ENCODE measurements around the gene ATRNL1. TPM values are rescaled to one million over a fixed set of nuclear protein-coding genes. Genes with fewer than 3 reads are reported as not detected.

Gene ATRNL1
- total RNA-seq, 1 experiment from 2014 or later, result 1.3 TPM

DNA sequence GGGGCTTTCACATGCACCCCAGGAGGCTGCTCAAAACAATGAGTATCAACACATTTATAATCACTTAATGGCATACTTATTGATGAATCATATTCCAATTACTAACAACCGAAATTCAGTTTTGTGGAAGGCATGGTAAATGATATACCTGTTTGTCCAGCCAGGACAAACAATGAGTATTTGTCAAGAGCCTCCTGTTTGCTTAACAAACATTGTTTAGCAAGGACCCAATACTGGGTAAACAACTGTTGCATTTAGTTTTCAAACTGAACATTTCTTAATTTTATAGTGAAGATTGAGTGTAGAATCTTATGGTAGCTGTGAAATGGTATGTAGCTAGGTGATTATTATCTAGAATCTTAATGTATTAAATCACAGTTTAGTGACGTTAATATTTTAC is 473.7 kb downstream of the ATRNL1 start:
- Histone ChIP-seq H3K27ac (ENCODE audit: low read depth, low read length) (no peak overlapping the region), H3K36me3 (ENCODE audit: control insufficient read depth in 1 of 2, insufficient read depth in 2 of 2, low read length in 2 of 2) (no peaks in the 10 kb centered on the region), H3K4me3 (replicated peaks in 1 of 2; ENCODE audit: low read depth in 1 of 2, low read length in 2 of 2) (no peak overlapping the region), H3K4me2 (ENCODE audit: low read length) (no peak overlapping the region), H2AFZ (ENCODE audit: low read depth, low read length, poor library complexity, severe bottlenecking) (no peak overlapping the region), H3K9ac (ENCODE audit: low read length) (no peak overlapping the region), H3K79me2 (ENCODE audit: insufficient read depth, low read length) (no peaks in the 10 kb centered on the region), H3K27me3 (ENCODE audit: insufficient read depth, low read length) (peaks cover 6% of the 10 kb centered on the region; the same call in 1 of the 2 replicates), H3K9me2 (ENCODE audit: insufficient read depth) (no peaks in the 10 kb centered on the region), H3K9me3 (ENCODE audit: control insufficient read depth in 1 of 2, insufficient read depth in 1 of 2, low read depth in 1 of 2, low read length in 2 of 2) (no peaks in the 10 kb centered on the region), H3K4me1 (ENCODE audit: control insufficient read depth in 1 of 2, insufficient read depth in 2 of 2, low read length in 2 of 2) (no peaks in the 10 kb centered on the region), H4K20me1 (ENCODE audit: insufficient read depth) (no peaks in the 10 kb centered on the region)
- no TSS peak for BruUV-seq (replicated peaks)
- no peak for ATAC-seq
- TF ChIP-seq YY1 (IDR thresholded peaks at IDR 0.05; ENCODE audit: extremely low read depth, insufficient replicate concordance, low read depth, low read length) (no peak), POLR2AphosphoS5 (IDR thresholded peaks at IDR 0.05; ENCODE audit: low read depth, low read length) (no peak), EZH2phosphoT487 (IDR thresholded peaks at IDR 0.05; ENCODE audit: borderline replicate concordance) (no peak), EZH2 (IDR thresholded peaks at IDR 0.05) (no peak), ELF1 (IDR thresholded peaks at IDR 0.05; ENCODE audit: borderline replicate concordance, low read depth) (no peak), CEBPB (IDR thresholded peaks at IDR 0.05; ENCODE audit: low read depth) (no peak), EGR1 (IDR thresholded peaks at IDR 0.05; ENCODE audit: low read depth) (no peak), TCF7L2 (IDR thresholded peaks at IDR 0.05; ENCODE audit: borderline replicate concordance, extremely low read depth, insufficient read depth, insufficient read length) (no peak), FOSL1 (IDR thresholded peaks at IDR 0.05; ENCODE audit: low read depth) (no peak), SP1 (IDR thresholded peaks at IDR 0.05; ENCODE audit: low read depth) (no peak), ZNF274 (IDR thresholded peaks at IDR 0.05; ENCODE audit: low read depth, low read length) (no peak), ZFX (IDR thresholded peaks at IDR 0.05) (no peak)
- TF ChIP-seq, protein P1, sequence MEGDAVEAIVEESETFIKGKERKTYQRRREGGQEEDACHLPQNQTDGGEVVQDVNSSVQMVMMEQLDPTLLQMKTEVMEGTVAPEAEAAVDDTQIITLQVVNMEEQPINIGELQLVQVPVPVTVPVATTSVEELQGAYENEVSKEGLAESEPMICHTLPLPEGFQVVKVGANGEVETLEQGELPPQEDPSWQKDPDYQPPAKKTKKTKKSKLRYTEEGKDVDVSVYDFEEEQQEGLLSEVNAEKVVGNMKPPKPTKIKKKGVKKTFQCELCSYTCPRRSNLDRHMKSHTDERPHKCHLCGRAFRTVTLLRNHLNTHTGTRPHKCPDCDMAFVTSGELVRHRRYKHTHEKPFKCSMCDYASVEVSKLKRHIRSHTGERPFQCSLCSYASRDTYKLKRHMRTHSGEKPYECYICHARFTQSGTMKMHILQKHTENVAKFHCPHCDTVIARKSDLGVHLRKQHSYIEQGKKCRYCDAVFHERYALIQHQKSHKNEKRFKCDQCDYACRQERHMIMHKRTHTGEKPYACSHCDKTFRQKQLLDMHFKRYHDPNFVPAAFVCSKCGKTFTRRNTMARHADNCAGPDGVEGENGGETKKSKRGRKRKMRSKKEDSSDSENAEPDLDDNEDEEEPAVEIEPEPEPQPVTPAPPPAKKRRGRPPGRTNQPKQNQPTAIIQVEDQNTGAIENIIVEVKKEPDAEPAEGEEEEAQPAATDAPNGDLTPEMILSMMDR (IDR thresholded peaks at IDR 0.05 in 2 of 3, conservative IDR thresholded peaks at IDR 0.05 in 1 of 3; ENCODE audit: borderline replicate concordance in 1 of 3, insufficient read depth in 1 of 3, low read depth in 2 of 3, low read length in 2 of 3), result no peak
- TF ChIP-seq, protein P2, sequence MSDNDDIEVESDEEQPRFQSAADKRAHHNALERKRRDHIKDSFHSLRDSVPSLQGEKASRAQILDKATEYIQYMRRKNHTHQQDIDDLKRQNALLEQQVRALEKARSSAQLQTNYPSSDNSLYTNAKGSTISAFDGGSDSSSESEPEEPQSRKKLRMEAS (IDR thresholded peaks at IDR 0.05), result no peak
- TF ChIP-seq, protein P3, sequence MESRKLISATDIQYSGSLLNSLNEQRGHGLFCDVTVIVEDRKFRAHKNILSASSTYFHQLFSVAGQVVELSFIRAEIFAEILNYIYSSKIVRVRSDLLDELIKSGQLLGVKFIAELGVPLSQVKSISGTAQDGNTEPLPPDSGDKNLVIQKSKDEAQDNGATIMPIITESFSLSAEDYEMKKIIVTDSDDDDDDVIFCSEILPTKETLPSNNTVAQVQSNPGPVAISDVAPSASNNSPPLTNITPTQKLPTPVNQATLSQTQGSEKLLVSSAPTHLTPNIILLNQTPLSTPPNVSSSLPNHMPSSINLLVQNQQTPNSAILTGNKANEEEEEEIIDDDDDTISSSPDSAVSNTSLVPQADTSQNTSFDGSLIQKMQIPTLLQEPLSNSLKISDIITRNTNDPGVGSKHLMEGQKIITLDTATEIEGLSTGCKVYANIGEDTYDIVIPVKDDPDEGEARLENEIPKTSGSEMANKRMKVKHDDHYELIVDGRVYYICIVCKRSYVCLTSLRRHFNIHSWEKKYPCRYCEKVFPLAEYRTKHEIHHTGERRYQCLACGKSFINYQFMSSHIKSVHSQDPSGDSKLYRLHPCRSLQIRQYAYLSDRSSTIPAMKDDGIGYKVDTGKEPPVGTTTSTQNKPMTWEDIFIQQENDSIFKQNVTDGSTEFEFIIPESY (IDR thresholded peaks at IDR 0.05; ENCODE audit: extremely low read depth, insufficient replicate concordance, low read length), result no peak
- no peak for DNase-seq (ENCODE audit: low read depth, low spot score)
- ChIA-PET RAD21 (ENCODE audit: low non-redundant PET in 1 of 2, low total read pairs in 2 of 2, uncharacterized antibody in 2 of 2, unreplicated experiment in 2 of 2) (no interaction called here), POLR2A (no interaction called here), CTCF (interaction anchor here (2.1 kb wide), 1 partner anchor 10 kb away, joined by 8 read pairs; no protein-coding TSS in a partner anchor)
- intact Hi-C loops (cut with micrococcal nuclease), result no loop called here
